ENCODE measurements around the gene SMTN. TPM values are rescaled to one million over a fixed set of nuclear protein-coding genes. Genes with fewer than 3 reads are reported as not detected.

SMTN gene
- total RNA-seq, 5 donors from 2014 or later (not counting 1 experiment from before 2014, with no cell fraction given): 2.6 to 10.1 (median 3.8) TPM

DNA sequence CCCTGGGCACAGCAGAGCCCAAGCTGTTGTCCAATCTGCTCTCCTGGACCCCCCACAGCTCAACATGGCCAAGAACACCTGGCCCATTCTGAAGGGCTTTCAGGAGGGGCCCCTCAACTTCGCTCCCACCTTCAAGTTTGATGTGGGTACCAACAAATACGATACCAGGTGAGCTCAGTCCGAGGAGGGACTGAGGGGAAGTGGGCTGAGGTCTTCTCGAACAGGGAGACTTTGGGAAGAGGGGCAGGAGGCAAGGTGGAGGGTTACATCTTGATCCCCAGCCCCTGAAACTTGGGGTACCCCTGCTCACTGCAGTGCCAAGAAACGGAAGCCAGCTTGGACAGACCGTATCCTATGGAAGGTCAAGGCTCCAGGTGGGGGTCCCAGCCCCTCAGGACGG, 47.0 kb downstream of the SMTN start:
- H3K4me1 Mint-ChIP-seq: no peaks in the 10 kb centered on the region
- H3K36me3 Mint-ChIP-seq: no peaks in the 10 kb centered on the region
- Histone ChIP-seq H3K9me3 (no peaks in the 10 kb centered on the region), H3K4me3 (ENCODE audit: control insufficient read depth in 1 of 2, extremely low read depth in 1 of 2, low read length in 1 of 2) (no peak overlapping the region), H3K4me1 (ENCODE audit: control insufficient read depth in 1 of 2, extremely low read depth in 1 of 2, insufficient read depth in 2 of 2, low read length in 2 of 2) (no peaks in the 10 kb centered on the region), H3K36me3 (ENCODE audit: control insufficient read depth in 2 of 2, extremely low read depth in 1 of 2, insufficient read depth in 1 of 2, low read length in 1 of 2) (no peaks in the 10 kb centered on the region), H3K27me3 (replicated peaks in 1 of 2; ENCODE audit: control insufficient read depth in 2 of 2, extremely low read depth in 1 of 2, insufficient read depth in 2 of 2, low read length in 1 of 2) (peaks cover 0 to 15% of the 10 kb centered on the region in 2 experiments), H3K27ac (ENCODE audit: low read length) (no peak overlapping the region)
- H3K27me3 Mint-ChIP-seq: no peaks in the 10 kb centered on the region
- ATAC-seq (replicated peaks in 1 of 4) (no peak), DNase-seq (no peak)
- POLR2A ChIA-PET: no interaction called here
- CTCF ChIA-PET: interaction anchor here in 1 of 2 donors (0.6 to 1.0 kb wide), 2 partner anchors 13 to 190 kb away, joined by 3 to 4 read pairs; no protein-coding TSS in a partner anchor
- H3K27ac Mint-ChIP-seq: no peak overlapping the region
- 72% methylated on average over 7 of the region's 7 CpGs for WGBS (ENCODE audit: insufficient coverage)
- H3K4me3 Mint-ChIP-seq: no peak overlapping the region
- no peaks in the 10 kb centered on the region for H3K9me3 Mint-ChIP-seq

DNA sequence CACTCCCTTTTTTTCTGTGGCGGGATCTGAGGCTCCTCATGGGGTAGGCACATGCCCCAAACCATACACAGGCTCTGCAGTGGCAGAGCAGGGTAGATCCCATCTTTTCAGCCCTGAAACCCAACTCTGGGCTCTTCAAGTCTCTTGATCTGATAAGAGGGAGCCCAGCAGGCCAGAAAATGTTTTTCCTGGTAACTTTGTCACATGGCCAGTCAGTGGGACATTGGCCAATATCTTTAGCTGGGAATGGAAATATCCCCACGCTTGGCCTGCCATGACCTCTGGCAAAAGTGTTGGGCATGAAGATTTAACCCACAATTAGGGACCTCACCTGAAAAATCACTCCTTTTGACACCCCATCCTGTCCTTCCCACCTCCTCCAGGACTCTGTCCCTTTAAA, 49.8 kb downstream of the SMTN start:
- POLR2A ChIA-PET: no interaction called here

DNA sequence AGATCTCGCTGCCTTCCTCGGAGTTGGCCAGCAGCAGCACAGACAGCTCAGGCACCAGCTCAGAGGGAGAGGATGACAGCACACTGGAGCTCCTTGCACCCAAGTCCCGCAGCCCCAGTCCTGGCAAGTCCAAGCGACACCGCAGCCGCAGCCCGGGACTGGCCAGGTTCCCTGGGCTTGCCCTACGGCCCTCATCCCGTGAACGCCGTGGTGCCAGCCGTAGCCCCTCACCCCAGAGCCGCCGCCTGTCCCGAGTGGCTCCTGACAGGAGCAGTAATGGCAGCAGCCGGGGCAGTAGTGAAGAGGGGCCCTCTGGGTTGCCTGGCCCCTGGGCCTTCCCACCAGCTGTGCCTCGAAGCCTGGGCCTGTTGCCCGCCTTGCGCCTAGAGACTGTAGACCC, 52.8 kb downstream of the SMTN start:
- CTCF ChIA-PET: no interaction called here
- no peak overlapping the region for H3K27ac ChIP-seq (ENCODE audit: low read length)
- peaks cover 0 to 10% of the 10 kb centered on the region in 2 experiments for H3K27me3 ChIP-seq (replicated peaks in 1 of 2; ENCODE audit: control insufficient read depth in 2 of 2, extremely low read depth in 1 of 2, insufficient read depth in 2 of 2, low read length in 1 of 2)
- DNase-seq (no peak), ATAC-seq (replicated peaks in 1 of 4) (no peak)
- WGBS (ENCODE audit: insufficient coverage): 91% methylated on average over 16 of the region's 19 CpGs
- H3K36me3 ChIP-seq (ENCODE audit: control insufficient read depth in 2 of 2, extremely low read depth in 1 of 2, insufficient read depth in 1 of 2, low read length in 1 of 2): no peaks in the 10 kb centered on the region
- Mint-ChIP-seq H3K9me3 (no peaks in the 10 kb centered on the region), H3K27me3 (peaks cover 0 to 6% of the 10 kb centered on the region in 2 donors), H3K36me3 (no peaks in the 10 kb centered on the region), H3K4me1 (no peaks in the 10 kb centered on the region), H3K4me3 (no peak overlapping the region), H3K27ac (no peak overlapping the region)
- no peaks in the 10 kb centered on the region for H3K9me3 ChIP-seq
- no peak overlapping the region for H3K4me3 ChIP-seq (ENCODE audit: control insufficient read depth in 1 of 2, extremely low read depth in 1 of 2, low read length in 1 of 2)
- H3K4me1 ChIP-seq (ENCODE audit: control insufficient read depth in 1 of 2, extremely low read depth in 1 of 2, insufficient read depth in 2 of 2, low read length in 2 of 2): no peaks in the 10 kb centered on the region
- POLR2A ChIA-PET: no interaction called here

More for the DNA sequence above, 49.8 kb downstream of the SMTN start:
- Histone ChIP-seq H3K4me3 (ENCODE audit: control insufficient read depth in 1 of 2, extremely low read depth in 1 of 2, low read length in 1 of 2) (no peak overlapping the region), H3K36me3 (ENCODE audit: control insufficient read depth in 2 of 2, extremely low read depth in 1 of 2, insufficient read depth in 1 of 2, low read length in 1 of 2) (no peaks in the 10 kb centered on the region), H3K9me3 (no peaks in the 10 kb centered on the region), H3K27me3 (replicated peaks in 1 of 2; ENCODE audit: control insufficient read depth in 2 of 2, extremely low read depth in 1 of 2, insufficient read depth in 2 of 2, low read length in 1 of 2) (peaks cover 0 to 12% of the 10 kb centered on the region in 2 experiments), H3K27ac (ENCODE audit: low read length) (no peak overlapping the region), H3K4me1 (ENCODE audit: control insufficient read depth in 1 of 2, extremely low read depth in 1 of 2, insufficient read depth in 2 of 2, low read length in 2 of 2) (no peaks in the 10 kb centered on the region)
- Mint-ChIP-seq H3K27ac (no peak overlapping the region), H3K4me1 (no peaks in the 10 kb centered on the region), H3K4me3 (no peak overlapping the region), H3K27me3 (no peaks in the 10 kb centered on the region), H3K9me3 (no peaks in the 10 kb centered on the region), H3K36me3 (no peaks in the 10 kb centered on the region)
- no peak for ATAC-seq (replicated peaks in 1 of 4)
- DNase-seq: no peak
- CTCF ChIA-PET: interaction anchor here in 1 of 2 donors (0.8 kb wide), 1 partner anchor 1348 kb away, joined by 8 read pairs; no protein-coding TSS in a partner anchor
- WGBS (ENCODE audit: insufficient coverage): 100% methylated on average over 1 of the region's 2 CpGs

DNA sequence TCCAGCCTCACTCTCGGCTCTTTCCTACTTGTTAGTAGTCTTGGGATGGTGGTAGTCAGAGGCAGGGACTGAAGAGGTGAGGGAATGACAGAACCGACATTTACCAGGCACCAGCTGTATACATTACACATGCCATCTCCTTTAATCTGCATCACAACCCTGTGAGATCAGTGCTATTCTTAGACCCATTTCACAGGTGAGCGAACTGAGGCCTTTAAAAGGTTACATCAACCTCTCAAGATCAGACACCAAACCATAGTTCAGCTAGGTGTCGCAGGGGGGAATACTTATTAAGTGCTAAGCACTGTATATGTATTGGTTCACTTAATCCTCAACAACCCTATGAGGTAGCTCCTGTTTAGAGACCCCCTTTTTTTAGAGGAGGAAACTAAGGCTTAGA, 53.6 kb downstream of the SMTN start:
- Mint-ChIP-seq H3K27me3 (peaks cover 1 to 6% of the 10 kb centered on the region in 2 donors), H3K4me3 (no peak overlapping the region), H3K4me1 (no peaks in the 10 kb centered on the region), H3K9me3 (no peaks in the 10 kb centered on the region), H3K27ac (no peak overlapping the region), H3K36me3 (no peaks in the 10 kb centered on the region)
- DNase-seq (no peak), ATAC-seq (replicated peaks in 1 of 4) (no peak)
- Histone ChIP-seq H3K36me3 (ENCODE audit: control insufficient read depth in 2 of 2, extremely low read depth in 1 of 2, insufficient read depth in 1 of 2, low read length in 1 of 2) (no peaks in the 10 kb centered on the region), H3K9me3 (no peaks in the 10 kb centered on the region), H3K27me3 (replicated peaks in 1 of 2; ENCODE audit: control insufficient read depth in 2 of 2, extremely low read depth in 1 of 2, insufficient read depth in 2 of 2, low read length in 1 of 2) (peaks cover 0 to 18% of the 10 kb centered on the region in 2 experiments), H3K4me1 (ENCODE audit: control insufficient read depth in 1 of 2, extremely low read depth in 1 of 2, insufficient read depth in 2 of 2, low read length in 2 of 2) (no peaks in the 10 kb centered on the region), H3K27ac (ENCODE audit: low read length) (no peak overlapping the region), H3K4me3 (ENCODE audit: control insufficient read depth in 1 of 2, extremely low read depth in 1 of 2, low read length in 1 of 2) (no peak overlapping the region)
- WGBS (ENCODE audit: insufficient coverage): no CpG with 5 or more reads among the region's 4 CpGs
- ChIA-PET CTCF (no interaction called here), POLR2A (interaction anchor here in 1 of 2 donors (0.7 kb wide), 1 partner anchor 1593 kb away, joined by 3 read pairs; no protein-coding TSS in a partner anchor)

DNA sequence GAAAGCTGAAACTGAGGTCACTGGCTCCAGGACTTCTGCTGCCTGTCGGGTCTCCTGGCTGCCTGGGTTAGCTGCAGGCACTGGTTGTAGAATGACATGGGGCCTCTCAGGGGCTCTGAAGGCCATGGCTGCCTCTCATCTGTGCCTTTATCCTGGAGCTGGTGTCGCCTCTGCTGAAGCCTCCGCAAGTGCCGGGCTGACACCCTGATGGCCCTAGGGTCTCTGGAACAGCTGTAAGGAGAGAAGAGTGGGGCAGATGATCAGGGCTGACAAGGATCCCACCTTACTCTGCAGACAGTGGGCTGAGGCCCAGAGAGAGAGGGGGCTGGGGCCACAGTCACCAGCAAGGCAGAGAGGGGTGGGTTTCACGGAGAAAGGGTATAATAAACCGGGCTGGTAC, 54.6 kb downstream of the SMTN start:
- Mint-ChIP-seq H3K4me1 (no peaks in the 10 kb centered on the region), H3K27ac (no peak overlapping the region), H3K36me3 (no peaks in the 10 kb centered on the region), H3K9me3 (no peaks in the 10 kb centered on the region), H3K27me3 (peaks cover 4 to 8% of the 10 kb centered on the region in 2 donors), H3K4me3 (no peak overlapping the region)
- Histone ChIP-seq H3K4me1 (ENCODE audit: control insufficient read depth in 1 of 2, extremely low read depth in 1 of 2, insufficient read depth in 2 of 2, low read length in 2 of 2) (no peaks in the 10 kb centered on the region), H3K27ac (ENCODE audit: low read length) (no peak overlapping the region), H3K36me3 (ENCODE audit: control insufficient read depth in 2 of 2, extremely low read depth in 1 of 2, insufficient read depth in 1 of 2, low read length in 1 of 2) (no peaks in the 10 kb centered on the region), H3K27me3 (replicated peaks in 1 of 2; ENCODE audit: control insufficient read depth in 2 of 2, extremely low read depth in 1 of 2, insufficient read depth in 2 of 2, low read length in 1 of 2) (peaks cover 0 to 24% of the 10 kb centered on the region in 2 experiments), H3K4me3 (ENCODE audit: control insufficient read depth in 1 of 2, extremely low read depth in 1 of 2, low read length in 1 of 2) (no peak overlapping the region), H3K9me3 (no peaks in the 10 kb centered on the region)
- DNase-seq (no peak), ATAC-seq (replicated peaks in 1 of 4) (no peak)
- POLR2A ChIA-PET: no interaction called here
- CTCF ChIA-PET: no interaction called here
- WGBS (ENCODE audit: insufficient coverage): 93% methylated on average over 6 of the region's 6 CpGs

DNA sequence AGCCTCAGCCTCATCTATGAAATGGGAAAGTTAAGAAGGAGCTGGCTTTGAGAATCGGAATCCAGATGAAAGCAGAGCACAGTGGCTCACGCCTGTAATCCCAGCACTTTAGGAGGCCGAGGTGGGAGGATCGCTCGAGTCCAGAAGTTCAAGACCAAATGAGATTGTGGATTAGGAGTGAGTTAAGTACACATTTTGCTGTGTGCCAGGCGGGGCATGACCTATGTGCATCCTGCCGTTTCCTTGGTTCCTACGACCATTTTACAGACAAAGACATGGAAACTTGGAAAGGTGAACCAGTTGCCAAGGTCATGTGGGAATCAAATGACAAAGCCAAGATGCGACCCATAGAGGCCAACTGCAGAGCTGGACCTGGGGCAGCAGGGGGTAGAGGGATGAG, 55.0 kb downstream of the SMTN start:
- no peaks in the 10 kb centered on the region for H3K4me1 Mint-ChIP-seq
- no peak overlapping the region for H3K27ac Mint-ChIP-seq
- H3K4me3 ChIP-seq (ENCODE audit: control insufficient read depth in 1 of 2, extremely low read depth in 1 of 2, low read length in 1 of 2): no peak overlapping the region
- no peaks in the 10 kb centered on the region for H3K36me3 ChIP-seq (ENCODE audit: control insufficient read depth in 2 of 2, extremely low read depth in 1 of 2, insufficient read depth in 1 of 2, low read length in 1 of 2)
- no peaks in the 10 kb centered on the region for H3K9me3 Mint-ChIP-seq
- POLR2A ChIA-PET: no interaction called here
- DNase-seq (no peak), ATAC-seq (replicated peaks in 1 of 4) (no peak)
- H3K9me3 ChIP-seq: no peaks in the 10 kb centered on the region
- H3K27me3 ChIP-seq (replicated peaks in 1 of 2; ENCODE audit: control insufficient read depth in 2 of 2, extremely low read depth in 1 of 2, insufficient read depth in 2 of 2, low read length in 1 of 2): peaks cover 0 to 24% of the 10 kb centered on the region in 2 experiments
- no peaks in the 10 kb centered on the region for H3K36me3 Mint-ChIP-seq
- no peak overlapping the region for H3K4me3 Mint-ChIP-seq
- peaks cover 4 to 8% of the 10 kb centered on the region in 2 donors for H3K27me3 Mint-ChIP-seq
- 85% methylated on average over 4 of the region's 9 CpGs for WGBS (ENCODE audit: insufficient coverage)
- CTCF ChIA-PET: no interaction called here
- no peak overlapping the region for H3K27ac ChIP-seq (ENCODE audit: low read length)
- no peaks in the 10 kb centered on the region for H3K4me1 ChIP-seq (ENCODE audit: control insufficient read depth in 1 of 2, extremely low read depth in 1 of 2, insufficient read depth in 2 of 2, low read length in 2 of 2)

DNA sequence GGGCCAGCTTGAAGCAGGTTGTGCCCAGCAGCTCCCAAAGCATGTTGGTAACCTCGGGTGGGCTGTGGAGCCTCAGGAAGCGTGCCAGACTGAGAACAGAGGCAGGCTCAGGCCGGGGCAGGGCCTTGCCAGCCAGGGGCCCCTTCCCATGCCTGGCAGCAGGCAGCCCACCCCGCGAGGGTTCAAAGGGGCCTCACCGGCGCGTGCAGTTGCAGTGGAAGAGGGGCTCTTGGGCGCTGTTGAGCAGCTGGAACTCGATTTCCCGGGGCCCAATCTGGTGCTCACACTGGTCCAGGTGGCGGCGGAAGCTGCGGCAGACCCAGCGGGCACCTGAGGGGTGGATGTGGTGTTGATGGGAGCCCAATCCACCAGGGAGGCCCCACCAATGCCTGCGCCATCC, 55.6 kb downstream of the SMTN start:
- Mint-ChIP-seq H3K9me3 (no peaks in the 10 kb centered on the region), H3K27ac (no peak overlapping the region), H3K4me3 (no peak overlapping the region), H3K27me3 (peaks cover 4 to 8% of the 10 kb centered on the region in 2 donors), H3K4me1 (no peaks in the 10 kb centered on the region), H3K36me3 (no peaks in the 10 kb centered on the region)
- ATAC-seq (replicated peaks in 1 of 4): no peak
- no peak for DNase-seq
- no peaks in the 10 kb centered on the region for H3K9me3 ChIP-seq
- CTCF ChIA-PET: no interaction called here
- POLR2A ChIA-PET: no interaction called here
- no peak overlapping the region for H3K4me3 ChIP-seq (ENCODE audit: control insufficient read depth in 1 of 2, extremely low read depth in 1 of 2, low read length in 1 of 2)
- H3K36me3 ChIP-seq (ENCODE audit: control insufficient read depth in 2 of 2, extremely low read depth in 1 of 2, insufficient read depth in 1 of 2, low read length in 1 of 2): no peaks in the 10 kb centered on the region
- WGBS (ENCODE audit: insufficient coverage): 92% methylated on average over 8 of the region's 16 CpGs
- no peaks in the 10 kb centered on the region for H3K4me1 ChIP-seq (ENCODE audit: control insufficient read depth in 1 of 2, extremely low read depth in 1 of 2, insufficient read depth in 2 of 2, low read length in 2 of 2)
- H3K27ac ChIP-seq (ENCODE audit: low read length): no peak overlapping the region
- peaks cover 0 to 24% of the 10 kb centered on the region in 2 experiments for H3K27me3 ChIP-seq (replicated peaks in 1 of 2; ENCODE audit: control insufficient read depth in 2 of 2, extremely low read depth in 1 of 2, insufficient read depth in 2 of 2, low read length in 1 of 2)

Data from T-cell (primary cell).